Measurements from ENCODE around the gene ZGLP1.

GRCh38 chr19:10270616-10271394, 38.8 kb downstream of the ZGLP1 start, which contains the start of gene ICAM1:
- TF ChIP-seq CTCF (IDR thresholded peaks at IDR 0.05): peak in 2 of 3 donors; percentile 22 to 39
- peak; percentile 80 to 98 (median 90) for TF ChIP-seq POLR2AphosphoS5 (IDR thresholded peaks at IDR 0.05)
- peak; percentile 54 for TF ChIP-seq POLR2A (IDR thresholded peaks at IDR 0.05)

Measured in breast epithelium (tissue), 3 donors.